A549 treated with Hydrocortisone at 1 μM for 4 hours (cell line): Measurements from ENCODE around the gene SWAP70. TPM values are rescaled to one million over a fixed set of nuclear protein-coding genes. Genes with fewer than 3 reads are reported as not detected.

Experiments used
- total RNA-seq: library from RNA; stranded (reverse); fragments of 200-300 nt; extraction: Qiagen RNA extraction; gene quantifications from 5 replicates; pipeline ENCODE4 v1.2.3, GENCODE V29; 2022

Gene SWAP70
- total RNA-seq = 24.3 to 36.3 TPM (median 28.3 TPM) in 5 replicates

DNA sequence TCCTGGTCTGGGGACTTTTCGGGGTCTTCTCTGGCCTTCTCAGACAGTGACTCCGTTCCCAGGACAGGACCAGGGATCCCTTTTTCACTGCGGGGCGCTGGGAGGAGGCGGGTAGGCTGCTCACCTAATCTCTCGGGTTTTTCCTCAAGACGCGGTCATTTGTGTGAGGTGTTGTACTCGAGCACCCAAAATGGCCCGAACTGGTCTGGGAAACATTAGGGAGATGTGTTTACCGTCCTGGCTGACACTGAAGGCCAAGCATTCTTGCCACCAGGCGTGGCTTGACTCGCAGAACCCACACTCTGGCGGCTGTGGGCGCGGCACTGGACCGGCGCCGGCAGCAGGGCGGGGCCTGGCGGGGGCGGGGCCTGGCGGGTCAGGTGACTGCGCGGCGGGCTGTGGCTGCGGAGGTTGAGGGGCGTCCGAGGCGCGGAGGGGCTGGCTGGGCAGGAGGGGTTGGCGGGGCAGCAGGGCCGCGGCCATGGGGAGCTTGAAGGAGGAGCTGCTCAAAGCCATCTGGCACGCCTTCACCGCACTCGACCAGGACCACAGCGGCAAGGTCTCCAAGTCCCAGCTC lies at the start of gene SWAP70:
TSS of gene SWAP70 (plus strand) at position 379 of the 577 bp plus-strand sequence. CDS start at position 482, 103 bp downstream.

Other genes starting within 250 kb of the SWAP70 start
- gene ZNF143, start 203.1 kb upstream of the SWAP70 start, total RNA-seq = 8.5 to 11.3 TPM (median 9.8 TPM) in 5 replicates
- gene WEE1, start 90.4 kb upstream of the SWAP70 start, total RNA-seq = 18.0 to 24.2 TPM (median 19.2 TPM) in 5 replicates